Brain pericyte (primary cell): ENCODE measurements around the gene CDH23.

ENCODE experiments used
- DNase-seq: peaks from one replicate; pipeline ENCODE4 v3.0.0-alpha.2; 2012; ENCODE audit warnings: low read depth, low spot score

Gene CDH23

GRCh38 chr10:71564194-71564820 lies 167.6 kb downstream of the CDH23 start:
- no peak for DNase-seq

- no peak for DNase-seq
Observed at GRCh38 chr10:71565284-71566000, 168.7 kb downstream of the CDH23 start.

- DNase-seq = no peak
Observed at GRCh38 chr10:71567006-71567405, 170.3 kb downstream of the CDH23 start.

GRCh38 chr10:71568896-71569492 lies 172.3 kb downstream of the CDH23 start:
- DNase-seq = no peak

- no peak for DNase-seq
Observed at GRCh38 chr10:71569775-71570588, 173.3 kb downstream of the CDH23 start.

GRCh38 chr10:71571460-71572175 lies 174.9 kb downstream of the CDH23 start:
- DNase-seq = no peak

GRCh38 chr10:71572962-71573361 lies 176.2 kb downstream of the CDH23 start:
- DNase-seq = no peak

- DNase-seq = no peak
Observed at GRCh38 chr10:71573562-71574518, 177.1 kb downstream of the CDH23 start.

- no peak for DNase-seq
Observed at GRCh38 chr10:71575451-71575850, 178.7 kb downstream of the CDH23 start.

- no peak for DNase-seq
Observed at GRCh38 chr10:71575934-71576801, 179.4 kb downstream of the CDH23 start.

- DNase-seq = no peak
Observed at GRCh38 chr10:71576842-71577241, 180.1 kb downstream of the CDH23 start.

- no peak for DNase-seq
Observed at GRCh38 chr10:71577345-71577744, 180.6 kb downstream of the CDH23 start.

GRCh38 chr10:71578069-71578468 lies 181.3 kb downstream of the CDH23 start:
- no peak for DNase-seq

- no peak for DNase-seq
Observed at GRCh38 chr10:71579668-71580067, 182.9 kb downstream of the CDH23 start.

- no peak for DNase-seq
Observed at GRCh38 chr10:71580415-71580814, 183.7 kb downstream of the CDH23 start.

- DNase-seq = no peak
Observed at GRCh38 chr10:71580926-71581325, 184.2 kb downstream of the CDH23 start.

- no peak for DNase-seq
Observed at GRCh38 chr10:71581376-71581775, 184.7 kb downstream of the CDH23 start.

- no peak for DNase-seq
Observed at GRCh38 chr10:71582019-71582418, 185.3 kb downstream of the CDH23 start.
